ENCODE data around the gene BACH2. TPM values are rescaled to one million over a fixed set of nuclear protein-coding genes. Genes with fewer than 3 reads are reported as not detected.

BACH2 gene
- polyA plus RNA-seq, 1 of the 3 experiments (the other 2 are of a cell fraction): 0.46 TPM

DNA sequence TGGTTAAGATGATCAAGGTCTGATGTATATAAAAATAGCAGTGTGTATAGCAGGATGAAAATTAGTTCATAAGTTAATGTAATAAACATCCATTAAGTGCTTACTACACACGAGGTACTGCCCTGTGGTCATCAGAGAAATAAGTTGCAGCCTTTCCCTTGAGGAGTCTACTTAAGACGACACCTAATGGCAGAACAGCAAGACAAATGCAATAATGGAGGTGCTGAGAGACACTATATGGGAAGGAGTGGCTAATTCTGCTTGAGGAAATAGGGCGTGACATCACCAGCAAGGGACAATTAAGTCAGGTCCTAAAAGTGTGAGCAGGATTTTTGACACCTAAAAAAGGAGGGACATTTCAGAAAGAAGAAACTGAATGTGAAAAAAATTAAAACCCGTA, 75.2 kb downstream of the BACH2 start:
- TF ChIP-seq IRF3 (IDR thresholded peaks at IDR 0.05; ENCODE audit: low read depth, low read length): no peak
- TF ChIP-seq, protein P1, sequence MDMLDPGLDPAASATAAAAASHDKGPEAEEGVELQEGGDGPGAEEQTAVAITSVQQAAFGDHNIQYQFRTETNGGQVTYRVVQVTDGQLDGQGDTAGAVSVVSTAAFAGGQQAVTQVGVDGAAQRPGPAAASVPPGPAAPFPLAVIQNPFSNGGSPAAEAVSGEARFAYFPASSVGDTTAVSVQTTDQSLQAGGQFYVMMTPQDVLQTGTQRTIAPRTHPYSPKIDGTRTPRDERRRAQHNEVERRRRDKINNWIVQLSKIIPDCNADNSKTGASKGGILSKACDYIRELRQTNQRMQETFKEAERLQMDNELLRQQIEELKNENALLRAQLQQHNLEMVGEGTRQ (IDR thresholded peaks at IDR 0.05; ENCODE audit: borderline replicate concordance, low read depth, low read length): no peak
- no peak for TF ChIP-seq SMC3 (IDR thresholded peaks at IDR 0.05; ENCODE audit: low read depth, low read length)
- WGBS (ENCODE audit: low lambda C conversion rate): 94% methylated on average over 4 of the region's 4 CpGs
- no peaks in the 10 kb centered on the region for H4K20me1 ChIP-seq (ENCODE audit: insufficient read depth)
- no peak overlapping the region for H3K9ac ChIP-seq
- H3K27ac ChIP-seq (ENCODE audit: low read depth in 2 of 2, low read length in 1 of 2): no peak overlapping the region; a peak in 1 of 4 replicates
- H3K4me3 ChIP-seq (ENCODE audit: low read depth in 2 of 2, low read length in 1 of 2): no peak overlapping the region
- POLR2A ChIA-PET: no interaction called here
- no peak overlapping the region for H2AFZ ChIP-seq (ENCODE audit: low read depth)
- no peak for DNase-seq
- H3K9me2 ChIP-seq: no peaks in the 10 kb centered on the region
- no peaks in the 10 kb centered on the region; the same call in 1 of the 2 replicates for H3K9me3 ChIP-seq
- H3K4me1 ChIP-seq (ENCODE audit: control insufficient read depth in 1 of 2, insufficient read depth in 2 of 2, low read depth in 1 of 2, low read length in 1 of 2): peaks cover 32 to 34% of the 10 kb centered on the region in 2 experiments; a peak in 3 of 4 replicates
- CTCF ChIA-PET: no interaction called here
- peaks cover 31% of the 10 kb centered on the region for H3F3A ChIP-seq (replicated peaks; ENCODE audit: insufficient read depth)
- H3K4me2 ChIP-seq: no peak overlapping the region
- H3K79me2 ChIP-seq (ENCODE audit: insufficient read depth): no peaks in the 10 kb centered on the region
- no peaks in the 10 kb centered on the region for H3K36me3 ChIP-seq (replicated peaks in 1 of 2; ENCODE audit: control insufficient read depth in 1 of 2, insufficient read depth in 2 of 2, low read length in 1 of 2)
- H3K27me3 ChIP-seq (ENCODE audit: insufficient read depth): no peaks in the 10 kb centered on the region

DNA sequence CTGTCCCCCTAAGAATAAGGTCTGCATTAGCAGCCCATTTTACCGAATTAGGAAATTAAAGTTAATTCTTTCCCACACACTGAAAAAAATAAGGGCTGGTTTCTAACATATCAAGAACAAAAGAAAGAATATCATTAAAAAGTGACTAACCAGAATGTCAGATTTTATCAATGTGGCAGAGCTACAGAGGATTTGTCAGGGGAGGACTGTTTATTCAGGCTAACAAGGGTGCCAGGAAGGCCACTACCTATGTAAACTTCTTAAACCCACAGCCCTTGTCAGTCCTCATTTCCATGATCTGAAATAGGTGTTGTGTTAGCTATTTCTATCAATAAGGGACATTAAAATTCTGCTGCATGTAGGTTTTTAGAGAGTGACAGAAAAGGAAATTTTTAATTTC, 76.4 kb downstream of the BACH2 start:
- TF ChIP-seq RAD21 (IDR thresholded peaks at IDR 0.05; ENCODE audit: low read length) (0 out of 2 replicates have a peak, but pooled peaks have one; percentile 12), NFIC (IDR thresholded peaks at IDR 0.05; ENCODE audit: borderline replicate concordance) (0 out of 2 replicates have a peak, but pooled peaks have one; percentile 26), PBX3 (IDR thresholded peaks at IDR 0.05) (0 out of 2 replicates have a peak, but pooled peaks have one; percentile 19), FOXM1 (IDR thresholded peaks at IDR 0.05; ENCODE audit: low read depth) (no peak), JUND (IDR thresholded peaks at IDR 0.05) (0 out of 2 replicates have a peak, but pooled peaks have one; percentile 13), TCF12 (IDR thresholded peaks at IDR 0.05) (peak; percentile 45; the same call in 1 of the 2 replicates)
- TF ChIP-seq, protein P2, sequence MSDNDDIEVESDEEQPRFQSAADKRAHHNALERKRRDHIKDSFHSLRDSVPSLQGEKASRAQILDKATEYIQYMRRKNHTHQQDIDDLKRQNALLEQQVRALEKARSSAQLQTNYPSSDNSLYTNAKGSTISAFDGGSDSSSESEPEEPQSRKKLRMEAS (IDR thresholded peaks at IDR 0.05; ENCODE audit: low read depth): no peak
- ChIA-PET POLR2A (no interaction called here), CTCF (interaction anchor here (0.7 kb wide), 1 partner anchor 58 kb away, joined by 3 read pairs; no protein-coding TSS in a partner anchor)
- Histone ChIP-seq H3K36me3 (replicated peaks in 1 of 2; ENCODE audit: control insufficient read depth in 1 of 2, insufficient read depth in 2 of 2, low read length in 1 of 2) (no peaks in the 10 kb centered on the region), H3F3A (replicated peaks; ENCODE audit: insufficient read depth) (peaks cover 31% of the 10 kb centered on the region), H2AFZ (ENCODE audit: low read depth) (no peak overlapping the region), H3K4me1 (ENCODE audit: control insufficient read depth in 1 of 2, insufficient read depth in 2 of 2, low read depth in 1 of 2, low read length in 1 of 2) (peaks cover 34 to 43% of the 10 kb centered on the region in 2 experiments; a peak in 3 of 4 replicates), H3K79me2 (ENCODE audit: insufficient read depth) (no peaks in the 10 kb centered on the region), H3K27me3 (ENCODE audit: insufficient read depth) (no peaks in the 10 kb centered on the region), H3K27ac (ENCODE audit: low read depth in 2 of 2, low read length in 1 of 2) (peak overlapping the region; percentile 96 to 97), H3K4me3 (ENCODE audit: low read depth in 2 of 2, low read length in 1 of 2) (no peak overlapping the region), H3K4me2 (peak overlapping the region; percentile 74; the same call in 1 of the 2 replicates), H3K9ac (peak overlapping the region; percentile 23; the same call in 1 of the 2 replicates), H3K9me3 (no peaks in the 10 kb centered on the region; the same call in 1 of the 2 replicates), H4K20me1 (ENCODE audit: insufficient read depth) (no peaks in the 10 kb centered on the region), H3K9me2 (no peaks in the 10 kb centered on the region)
- DNase-seq: no peak
- 19% methylated on average over 1 of the region's 1 CpG for WGBS (ENCODE audit: low lambda C conversion rate)

Data from SK-N-SH (cell line).